Islet of Langerhans (tissue), 1 donor: Measurements from ENCODE around the gene CIDEA.

Experiments
- FAIRE-seq: peaks from one replicate; lab custom pipeline; 2011; peaks lifted over from hg19 to GRCh38; lab: Jason Lieb, UNC

Gene CIDEA

GRCh38 chr18:12276736-12277554 lies 22.8 kb downstream of the CIDEA start:
- no peak for FAIRE-seq

DNA sequence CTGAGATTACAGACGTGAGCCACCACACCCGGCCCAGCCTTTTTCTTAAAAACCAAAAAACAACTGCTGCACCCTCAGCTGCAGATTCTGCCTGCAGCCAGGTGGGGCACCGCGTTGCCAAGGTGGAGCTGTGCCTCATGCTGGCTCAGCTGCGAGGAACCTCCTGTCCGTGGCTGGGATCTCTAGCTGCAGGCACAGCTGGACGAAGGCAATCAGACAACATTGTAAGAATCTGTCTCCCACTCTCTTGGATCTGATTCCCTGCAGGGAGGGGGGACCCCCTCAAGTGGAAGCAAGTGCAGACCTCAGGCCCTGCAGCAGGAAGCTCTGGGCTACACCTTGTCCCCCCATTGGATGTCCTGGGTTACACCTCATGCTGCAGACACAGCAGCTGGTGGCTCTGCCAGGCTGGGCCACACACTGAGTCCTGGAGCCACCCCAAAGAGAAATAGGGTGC lies 24.1 kb downstream of the CIDEA start:
- FAIRE-seq: no peak

DNA sequence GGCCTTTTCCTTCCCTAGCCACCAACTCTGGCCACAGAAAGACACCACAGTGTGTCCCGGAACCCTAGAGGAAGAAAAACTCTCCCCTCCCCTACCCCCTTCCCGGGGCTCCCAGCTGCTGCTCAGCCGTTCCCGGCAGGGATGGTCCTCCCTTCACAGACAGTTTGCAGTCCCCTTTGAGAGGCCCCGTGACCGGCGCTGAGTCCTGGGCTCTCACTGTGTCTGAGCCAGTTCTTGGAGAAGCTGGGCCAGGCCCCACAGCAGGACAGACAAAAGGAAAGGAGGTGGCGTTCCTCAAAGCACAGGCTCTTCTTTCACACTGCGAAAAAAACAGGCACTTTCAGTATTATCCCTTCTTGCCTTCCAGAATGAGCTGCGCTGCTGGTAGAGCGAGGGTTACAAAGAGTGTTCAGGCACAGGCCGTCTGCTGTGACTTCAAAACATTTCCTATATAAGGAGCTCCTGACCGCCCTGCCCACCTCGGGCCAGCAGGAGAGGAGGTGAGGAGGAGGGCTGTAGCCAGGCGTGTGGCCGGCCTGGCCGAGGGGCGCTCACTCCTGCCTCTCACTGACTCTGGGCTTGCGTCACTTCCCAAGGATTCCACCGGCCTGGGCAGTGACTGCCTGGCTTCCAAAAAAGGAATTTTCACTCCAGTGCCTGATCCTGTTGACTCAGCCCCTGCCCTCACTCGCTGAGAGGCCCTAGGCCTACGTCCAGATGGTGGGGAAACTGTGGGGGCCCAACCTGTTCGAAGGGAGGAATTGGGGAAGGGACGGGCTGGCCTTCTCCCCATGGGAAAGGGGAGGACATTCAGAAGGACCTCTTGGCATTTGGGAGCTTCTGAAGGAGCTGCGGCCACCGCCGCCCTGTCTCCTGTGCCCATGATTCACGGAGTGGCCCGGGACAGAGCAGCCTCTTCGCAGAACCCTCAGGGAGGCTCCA lies 24.9 kb downstream of the CIDEA start:
- no peak for FAIRE-seq

DNA sequence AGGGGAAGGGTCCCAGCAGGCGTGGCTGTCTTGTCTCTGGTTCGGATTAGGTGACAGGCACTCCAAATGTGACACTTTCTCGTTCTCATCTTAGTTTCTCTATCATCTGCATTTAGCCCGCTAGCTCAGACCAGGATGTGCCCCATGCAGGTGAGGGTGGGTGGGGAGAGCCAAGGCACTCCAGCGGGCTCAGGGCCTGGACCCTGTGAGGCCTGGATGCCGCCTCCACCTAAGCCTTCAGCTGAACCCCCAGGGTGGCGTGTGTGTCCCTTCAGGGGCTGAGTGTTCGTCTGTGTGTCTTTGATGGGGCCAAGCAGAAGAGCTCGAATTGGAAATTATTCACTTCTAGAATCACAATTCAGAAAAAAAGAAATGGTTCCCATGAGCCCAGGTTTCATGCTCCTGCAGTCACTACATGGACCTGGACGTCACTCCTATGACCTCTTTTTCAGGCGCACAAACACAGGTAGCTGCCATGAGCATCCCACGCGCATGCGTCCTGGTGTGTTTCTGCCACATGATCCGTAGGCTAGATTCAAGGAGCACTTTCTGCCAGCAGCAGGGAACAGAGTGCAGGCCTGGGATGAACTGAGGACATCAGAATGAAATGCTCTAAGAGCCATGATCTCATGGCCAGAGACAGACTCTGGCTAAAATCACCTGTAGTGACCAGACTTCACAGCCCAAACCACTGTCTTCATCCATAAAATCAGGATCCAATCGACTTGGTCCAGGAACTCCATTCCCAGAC lies 25.8 kb downstream of the CIDEA start:
- no peak for FAIRE-seq

DNA sequence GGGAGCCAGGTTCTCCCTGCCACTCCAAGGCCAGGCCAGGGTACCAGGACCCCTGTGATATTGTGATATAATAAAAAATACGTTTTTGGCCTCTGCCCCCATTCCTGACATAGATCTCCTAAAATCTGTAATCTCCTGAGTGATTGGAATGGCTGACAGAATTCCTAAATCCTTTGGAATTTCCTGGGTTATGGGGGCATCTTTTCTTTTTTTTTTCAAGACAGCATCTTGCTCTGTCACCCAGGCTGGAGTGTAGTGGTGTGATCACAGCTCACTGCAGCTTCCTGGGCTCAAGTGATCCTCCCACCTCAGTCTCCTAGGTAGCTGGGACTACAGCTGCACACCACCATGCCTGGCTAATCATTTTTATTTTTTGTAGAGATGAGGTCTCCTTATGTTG lies 27.7 kb downstream of the CIDEA start:
- no peak for FAIRE-seq

- no peak for FAIRE-seq
Observed at GRCh38 chr18:12282442-12283039, 28.4 kb downstream of the CIDEA start.

DNA sequence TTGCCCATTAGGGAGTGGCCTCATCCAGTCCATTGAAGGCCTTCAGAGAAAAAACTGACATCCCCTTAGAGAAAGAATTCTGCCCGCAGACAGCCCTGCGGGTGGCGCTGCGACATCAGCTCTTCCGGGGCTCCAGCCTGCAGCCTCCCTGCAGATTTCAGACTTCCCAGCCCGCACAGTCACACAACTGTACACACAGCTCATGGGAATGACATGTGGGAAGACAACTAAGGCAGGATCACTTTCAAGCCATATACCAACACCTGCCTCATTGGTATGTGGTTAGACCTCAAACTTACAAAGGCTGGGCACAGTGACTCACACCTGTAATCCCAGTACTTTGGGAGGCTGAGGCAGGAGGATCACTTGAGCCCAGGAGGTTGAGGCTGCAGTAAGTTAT lies 29.1 kb downstream of the CIDEA start:
- FAIRE-seq: no peak

- no peak for FAIRE-seq
Observed at GRCh38 chr18:12283666-12284065, 29.5 kb downstream of the CIDEA start.

DNA sequence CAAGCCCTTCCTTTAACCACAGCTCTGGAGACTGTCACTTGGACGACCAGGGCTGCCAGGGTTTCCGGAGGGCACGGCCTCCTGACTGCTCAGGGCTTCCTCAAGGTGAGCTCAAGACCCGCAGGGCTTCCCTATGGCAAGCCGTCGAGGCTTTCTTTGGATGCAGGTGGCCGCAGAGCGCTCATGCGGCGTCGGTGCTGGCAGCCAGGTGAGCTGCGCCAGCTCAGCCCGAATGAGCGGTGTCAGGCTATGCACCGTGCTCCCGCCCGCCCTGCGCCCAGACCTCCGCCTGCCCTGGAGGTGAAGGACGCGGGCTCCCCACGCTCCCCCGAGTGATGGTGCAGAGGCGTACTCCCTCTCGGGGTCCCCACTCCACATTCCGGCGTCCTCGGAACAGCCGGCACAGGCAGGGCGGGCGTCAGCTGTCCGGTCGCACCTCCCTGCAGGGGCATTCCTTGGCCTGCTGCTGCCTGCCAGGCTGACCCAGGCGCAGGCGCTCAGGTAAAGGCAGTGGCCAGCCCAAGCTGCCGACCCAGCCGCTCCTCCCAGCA lies 33.0 kb downstream of the CIDEA start:
- FAIRE-seq: no peak

DNA sequence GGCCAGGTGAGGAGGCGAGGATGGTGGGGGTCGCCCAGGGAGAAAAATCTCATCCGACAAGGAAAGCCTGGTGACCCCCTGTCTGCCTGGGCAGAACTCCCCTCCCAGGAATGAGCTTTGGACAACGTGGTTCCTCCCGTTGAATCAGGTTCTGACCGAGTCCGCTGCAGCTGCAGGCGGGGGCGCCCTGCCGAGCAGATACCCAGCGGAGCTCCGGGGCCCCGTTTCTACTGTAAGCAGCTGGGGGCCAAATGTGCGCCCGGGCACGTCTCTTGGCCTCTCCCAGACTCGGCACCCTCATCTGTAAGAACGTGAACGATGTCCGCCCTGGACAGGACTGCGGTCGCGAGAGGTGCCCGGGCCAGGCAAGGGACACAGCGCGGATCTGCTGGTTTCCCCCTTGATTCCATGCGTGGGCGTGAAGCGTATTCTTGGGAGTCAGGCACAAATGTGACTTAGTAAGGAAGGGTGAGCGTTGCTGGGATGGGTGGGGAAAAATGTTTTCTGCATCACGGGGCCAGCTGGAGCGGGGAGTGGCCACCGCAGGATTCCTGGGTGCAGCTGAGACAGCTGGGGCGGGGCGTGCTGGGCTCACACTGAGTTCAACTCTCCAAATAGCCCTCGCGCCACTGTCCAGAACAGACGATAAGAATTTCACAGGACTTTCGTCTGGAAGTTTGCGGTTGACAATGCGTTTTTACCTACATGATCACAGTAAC lies 33.7 kb downstream of the CIDEA start:
- FAIRE-seq: no peak

- no peak for FAIRE-seq
Observed at GRCh38 chr18:12288403-12288755, 34.2 kb downstream of the CIDEA start.

DNA sequence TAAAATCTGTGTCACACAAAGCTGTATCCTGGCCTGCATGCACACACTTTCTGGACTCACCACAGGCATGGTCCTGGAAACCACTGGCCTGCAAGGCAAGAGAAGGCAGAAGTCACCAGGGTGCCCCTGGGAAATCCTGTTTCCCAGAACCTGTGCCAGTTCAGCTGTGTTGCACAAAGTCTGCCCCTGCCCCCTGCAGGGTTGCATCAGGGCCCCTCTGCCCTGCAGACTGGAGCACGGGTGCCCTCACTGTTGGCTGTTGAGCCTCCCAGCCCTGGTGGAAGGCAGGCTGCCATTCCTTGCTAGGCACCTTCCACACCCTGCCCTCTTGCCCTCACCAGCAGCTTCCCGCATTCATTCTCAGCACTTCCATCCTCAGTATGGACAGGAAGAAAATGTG lies 35.9 kb downstream of the CIDEA start:
- no peak for FAIRE-seq

DNA sequence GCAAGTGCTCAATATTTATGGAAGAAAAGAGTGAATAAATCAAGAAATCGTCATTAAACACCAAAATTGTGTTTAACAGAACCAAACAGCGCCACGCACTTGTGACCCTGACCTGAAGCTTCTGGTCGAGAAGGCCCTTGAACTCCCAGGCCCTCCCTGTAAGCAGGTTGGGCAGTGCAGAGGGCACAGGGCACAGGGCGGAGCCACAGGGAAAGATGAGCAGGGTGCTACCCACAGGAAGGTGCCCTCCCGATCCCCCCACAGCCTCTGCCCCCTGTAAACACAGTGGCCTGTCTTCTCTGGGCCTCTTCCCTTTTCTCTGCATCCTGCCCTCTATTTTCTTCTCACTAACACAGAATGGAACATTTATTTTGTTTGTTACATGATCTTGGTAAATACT lies 37.0 kb downstream of the CIDEA start:
- no peak for FAIRE-seq

DNA sequence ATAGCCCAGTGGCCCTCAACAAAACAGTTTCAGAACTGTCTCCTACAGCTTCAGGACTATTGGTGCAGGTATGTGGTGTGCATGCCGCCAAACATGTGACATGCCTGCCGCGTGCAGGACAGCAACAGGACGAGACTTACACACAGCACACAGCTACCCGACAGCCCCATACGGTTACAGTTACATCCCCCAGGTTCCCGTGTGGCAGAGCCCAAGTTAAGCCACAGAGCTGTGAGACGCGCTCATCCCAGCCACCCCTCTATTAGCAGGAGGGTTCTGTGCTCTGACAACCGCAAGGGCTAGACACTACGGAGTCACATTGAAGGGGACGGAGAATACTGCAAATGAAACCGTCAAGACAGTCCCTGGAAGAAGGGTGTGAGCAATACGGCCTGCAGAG lies 37.5 kb downstream of the CIDEA start:
- no peak for FAIRE-seq

GRCh38 chr18:12293831-12294230 lies 39.7 kb downstream of the CIDEA start:
- FAIRE-seq: no peak

- no peak for FAIRE-seq
Observed at GRCh38 chr18:12295389-12296086, 41.4 kb downstream of the CIDEA start.

DNA sequence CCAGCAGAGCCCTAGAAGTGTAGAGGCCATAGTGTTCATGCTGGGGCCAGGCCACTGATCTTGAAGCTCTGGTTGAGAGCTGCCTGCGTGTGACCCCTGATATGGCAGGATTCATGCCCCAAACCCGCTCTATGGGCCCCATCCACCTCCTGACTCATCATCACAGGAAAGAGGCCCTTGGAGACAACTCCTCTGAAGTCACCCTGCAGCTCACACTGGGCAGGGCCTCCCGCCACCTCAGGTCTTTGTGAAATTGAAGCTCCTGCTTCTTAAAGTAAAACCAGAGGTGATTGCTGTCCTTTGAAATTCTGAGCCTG lies 41.9 kb downstream of the CIDEA start:
- no peak for FAIRE-seq

GRCh38 chr18:12296457-12296856 lies 42.3 kb downstream of the CIDEA start:
- no peak for FAIRE-seq

DNA sequence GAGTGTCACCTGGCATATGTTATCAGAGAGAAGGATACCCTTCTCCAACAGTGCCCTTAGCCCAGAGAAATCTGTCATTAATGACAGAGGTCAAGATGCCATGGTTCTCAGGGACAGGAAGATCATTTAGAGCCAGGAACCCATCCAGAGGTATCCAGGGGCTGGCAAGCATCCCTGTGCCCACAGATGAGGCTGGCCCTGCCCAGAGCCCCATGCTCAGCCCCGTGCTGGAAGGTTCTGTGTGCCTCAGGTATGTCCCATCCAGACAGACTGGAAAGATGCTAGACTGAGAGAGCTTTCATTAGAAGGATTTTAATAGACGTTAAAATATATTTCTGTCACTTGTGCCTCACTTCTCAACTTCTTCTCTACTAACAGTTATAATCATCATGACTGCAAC lies 45.7 kb downstream of the CIDEA start:
- FAIRE-seq: no peak

DNA sequence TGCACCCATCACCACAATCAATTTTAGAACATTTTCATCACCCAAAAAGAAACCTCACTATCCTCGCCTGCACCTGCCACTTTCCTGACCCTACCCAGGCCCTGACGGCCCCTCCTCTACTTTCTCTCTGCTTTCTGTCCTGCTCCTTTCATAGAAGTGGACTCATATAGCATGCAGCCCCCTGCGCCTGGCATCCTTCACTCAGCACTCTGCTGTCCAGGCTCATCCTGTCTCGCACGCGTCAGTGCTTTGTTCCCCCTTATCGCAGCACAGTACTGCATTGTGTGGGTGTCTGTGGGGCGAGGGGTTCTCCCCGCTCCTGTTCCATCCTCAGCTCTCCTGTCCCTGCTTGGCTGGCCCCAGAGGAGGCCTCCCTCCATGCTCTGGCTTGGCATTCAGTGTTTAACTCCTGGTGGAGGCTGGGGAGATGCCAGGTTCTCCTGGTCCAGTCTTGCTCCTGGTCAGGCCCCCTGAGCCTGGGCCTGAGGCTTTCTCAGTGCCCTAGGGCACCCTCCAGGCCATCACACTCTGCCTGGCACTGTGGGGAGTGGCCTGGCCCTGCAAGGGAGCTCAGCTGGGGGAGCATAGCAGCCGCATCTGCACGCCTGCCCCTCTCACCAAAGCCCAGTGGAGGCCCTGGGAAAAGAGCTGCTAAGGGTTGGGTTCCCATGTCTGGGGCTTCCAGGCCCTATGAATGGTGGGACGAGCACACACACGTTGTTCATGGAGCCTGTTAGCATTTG lies 47.3 kb downstream of the CIDEA start:
- no peak for FAIRE-seq
